Gastroesophageal sphincter (tissue), 3 donors: ENCODE results near the gene DMD.
"Not testable (repeated sequence)": the region's sequence is repeated elsewhere in the genome, so short reads cannot be mapped to it uniquely, and the experiment has no call there.

Experiments
- CTCF ChIP-seq, 4 experiments: fragments of 200-600 bp in 2 of 4; fragments of 450-650 bp in 2 of 4; sonication (generic) in 1 of 4; IDR thresholded peaks; one replicate each; pipeline ENCODE4 v1.5.1; 2017 to 2019; ENCODE audit warnings: antibody characterized with exemption in 4 of 4, mild to moderate bottlenecking in 2 of 4, moderate library complexity in 2 of 4
- EP300 ChIP-seq: sonication (generic); formaldehyde crosslinking; IDR thresholded peaks from one replicate; pipeline ENCODE4 v1.6.1; 2017; ENCODE audit warnings: antibody characterized with exemption, mild to moderate bottlenecking
- POLR2A ChIP-seq, 2 donors: fragments of 450-650 bp; IDR thresholded peaks; one replicate each; pipeline ENCODE4 v1.6.1; 2017; ENCODE audit warnings: antibody characterized with exemption in 2 of 2, mild to moderate bottlenecking in 2 of 2, moderate library complexity in 1 of 2
- POLR2AphosphoS5 ChIP-seq: sonication (generic); formaldehyde crosslinking; IDR thresholded peaks from one replicate; pipeline ENCODE4 v1.6.1; 2017; ENCODE audit warnings: antibody characterized with exemption

GRCh38 chrX:31583892-31584291, 1627.5 kb downstream of the DMD start:
- not testable (repeated sequence) for TF ChIP-seq POLR2AphosphoS5; CTCF (IDR thresholded peaks at IDR 0.05); EP300; POLR2A (IDR thresholded peaks at IDR 0.05)
